IMR-90 (cell line): ENCODE measurements around the gene HK3. TPM values are rescaled to one million over a fixed set of nuclear protein-coding genes. Genes with fewer than 3 reads are reported as not detected.

Experiments used
- ATAC-seq: fragments of 200-7000 bp; cut with Tn5 transposase; 2 replicates; pipeline ENCODE4 v1.9.1; 2020; ENCODE audit warnings: low read depth, mild to moderate bottlenecking, moderate library complexity
- BruUV-seq: library from RNA; stranded (reverse); fragments of 400-500 nt; replicated peaks from 2 replicates; lab custom pipeline; 2021; lab: Mats Ljungman, UMichigan
- CTCF ChIA-PET: fragments of 300-600 bp; formaldehyde crosslinking; extraction: SDS; loops from one replicate; lab custom pipeline; 2021; ENCODE audit warnings: antibody characterized with exemption; lab: Yijun Ruan, JAX
- POLR2A ChIA-PET: fragments of 300-600 bp; sonication (Branson Sonifier 250); formaldehyde crosslinking; loops from one replicate; lab custom pipeline; 2022; ENCODE audit warnings: antibody characterized with exemption; ENCODE audit not compliant: unreplicated experiment; lab: Charles Lee
- DNase-seq: peaks from one replicate; pipeline ENCODE4 v3.0.0; 2013
- H2AFZ ChIP-seq: replicated peaks from 2 replicates; pipeline ENCODE3; 2013; ENCODE audit warnings: low read length, mild to moderate bottlenecking; ENCODE audit not compliant: poor library complexity
- H2AK5ac ChIP-seq: 2 replicates; pipeline ENCODE4 v1.6.1; 2013; ENCODE audit warnings: low read depth, low read length, inconsistent platforms
- H2AK9ac ChIP-seq: replicated peaks from 2 replicates; pipeline ENCODE3; 2013; ENCODE audit warnings: mild to moderate bottlenecking, low read depth, low read length, moderate library complexity; ENCODE audit not compliant: poor library complexity
- H2BK120ac ChIP-seq: 2 replicates; pipeline ENCODE4 v1.6.1; 2013; ENCODE audit warnings: low read depth, low read length, inconsistent platforms
- H2BK15ac ChIP-seq: 3 replicates; pipeline ENCODE4 v1.6.1; 2013; ENCODE audit warnings: low read depth, low read length, inconsistent platforms
- H2BK20ac ChIP-seq: 2 replicates; pipeline ENCODE4 v1.6.1; 2013; ENCODE audit warnings: low read depth, mild to moderate bottlenecking, inconsistent platforms, low read length, moderate library complexity
- H2BK5ac ChIP-seq: 2 replicates; pipeline ENCODE4 v1.6.1; 2013; ENCODE audit warnings: mild to moderate bottlenecking, low read depth, low read length, inconsistent platforms; ENCODE audit not compliant: poor library complexity, severe bottlenecking
- H3K14ac ChIP-seq: replicated peaks from 2 replicates; pipeline ENCODE4 v1.6.1; 2013; ENCODE audit warnings: low read depth, low read length, inconsistent platforms
- H3K18ac ChIP-seq: 2 replicates; pipeline ENCODE4 v1.6.1; 2013; ENCODE audit warnings: low read depth, low read length, control low read depth
- H3K23ac ChIP-seq: 2 replicates; pipeline ENCODE4 v1.6.1; 2013; ENCODE audit warnings: low read depth, low read length, inconsistent platforms
- H3K27ac ChIP-seq: 2 replicates; pipeline ENCODE4 v1.5.1; 2013; ENCODE audit warnings: mild to moderate bottlenecking, control low read depth, low read length; ENCODE audit not compliant: insufficient read depth
- H3K27me3 ChIP-seq: 2 replicates; pipeline ENCODE4 v1.6.1; 2013; ENCODE audit warnings: low read length; ENCODE audit not compliant: control insufficient read depth, insufficient read depth
- H3K36me3 ChIP-seq: 2 replicates; pipeline ENCODE4 v1.6.1; 2013; ENCODE audit warnings: low read length, mixed read lengths; ENCODE audit not compliant: control insufficient read depth, insufficient read depth
- H3K4ac ChIP-seq: 2 replicates; pipeline ENCODE4 v1.6.1; 2013; ENCODE audit warnings: low read depth, low read length, inconsistent platforms
- H3K4me1 ChIP-seq: 2 replicates; pipeline ENCODE4 v1.6.1; 2013; ENCODE audit warnings: low read length, mixed read lengths; ENCODE audit not compliant: control insufficient read depth, insufficient read depth
- H3K4me2 ChIP-seq: 2 replicates; pipeline ENCODE4 v1.6.1; 2013; ENCODE audit warnings: low read depth, mild to moderate bottlenecking, control low read depth, low read length, moderate library complexity
- H3K4me3 ChIP-seq: 2 replicates; pipeline ENCODE4 v1.5.1; 2013; ENCODE audit warnings: low read depth, mild to moderate bottlenecking, control low read depth, low read length, moderate library complexity; ENCODE audit not compliant: insufficient read depth
- H3K56ac ChIP-seq: 2 replicates; pipeline ENCODE4 v1.6.1; 2013; ENCODE audit warnings: low read length, inconsistent platforms; ENCODE audit not compliant: insufficient read depth; ENCODE audit errors: extremely low read depth
- H3K79me1 ChIP-seq, 2 experiments: 2 replicates each; pipeline ENCODE4 v1.6.1; 2013; ENCODE audit warnings: low read length in 2 of 2, inconsistent platforms in 1 of 2, low read depth in 1 of 2
- H3K9ac ChIP-seq: 2 replicates; pipeline ENCODE4 v1.6.1; 2013; ENCODE audit warnings: low read depth, low read length, control low read depth
- H3K9me1 ChIP-seq: 2 replicates; pipeline ENCODE4 v1.6.1; 2013; ENCODE audit warnings: low read length, inconsistent platforms; ENCODE audit not compliant: insufficient read depth
- H3K9me3 ChIP-seq: 2 replicates; pipeline ENCODE4 v1.6.1; 2013; ENCODE audit warnings: low read length; ENCODE audit not compliant: control insufficient read depth, insufficient read depth
- H4K20me1 ChIP-seq: 2 replicates; pipeline ENCODE4 v1.6.1; 2013; ENCODE audit warnings: low read length, inconsistent platforms; ENCODE audit not compliant: insufficient read depth
- H4K5ac ChIP-seq: 2 replicates; pipeline ENCODE4 v1.6.1; 2013; ENCODE audit warnings: mild to moderate bottlenecking, low read depth, low read length, control low read depth
- H4K8ac ChIP-seq, 2 experiments: 2 replicates each; pipeline ENCODE4 v1.6.1; 2013; ENCODE audit warnings: low read depth in 2 of 2, low read length in 2 of 2, control low read depth in 1 of 2, inconsistent platforms in 1 of 2
- H4K91ac ChIP-seq: 2 replicates; pipeline ENCODE4 v1.6.1; 2013; ENCODE audit warnings: low read depth, low read length, inconsistent platforms; ENCODE audit not compliant: insufficient read depth
- BHLHE40 ChIP-seq: fragments of 150-350 bp; IDR thresholded peaks from 2 replicates; pipeline ENCODE4 v1.6.1; 2016; ENCODE audit warnings: mild to moderate bottlenecking, low read depth, low read length
- CEBPB ChIP-seq: IDR thresholded peaks from 2 replicates; pipeline ENCODE4 v1.6.1; 2012; ENCODE audit warnings: low read depth, low read length, improper control_type of control experiment
- CHD1 ChIP-seq: IDR thresholded peaks from 2 replicates; pipeline ENCODE4 v1.6.1; 2012; ENCODE audit warnings: low read depth, low read length, improper control_type of control experiment
- ELK1 ChIP-seq: fragments of 150-350 bp; IDR thresholded peaks from 2 replicates; pipeline ENCODE4 v1.6.1; 2016; ENCODE audit warnings: low read depth, mild to moderate bottlenecking, low read length, moderate library complexity, borderline replicate concordance
- FOS ChIP-seq: fragments of 150-350 bp; IDR thresholded peaks from 2 replicates; pipeline ENCODE4 v1.6.1; 2016; ENCODE audit warnings: low read depth, low read length
- MAFK ChIP-seq: IDR thresholded peaks from 2 replicates; pipeline ENCODE4 v1.6.1; 2012; ENCODE audit warnings: low read depth, low read length, improper control_type of control experiment
- MAZ ChIP-seq: IDR thresholded peaks from 2 replicates; pipeline ENCODE4 v1.6.1; 2012; ENCODE audit warnings: low read depth, mild to moderate bottlenecking, low read length, improper control_type of control experiment, moderate library complexity, borderline replicate concordance
- MXI1 ChIP-seq: IDR thresholded peaks from 2 replicates; pipeline ENCODE4 v1.6.1; 2012; ENCODE audit warnings: low read depth, mild to moderate bottlenecking, low read length, moderate library complexity, borderline replicate concordance
- POLR2A ChIP-seq: IDR thresholded peaks from 2 replicates; pipeline ENCODE4 v1.6.1; 2012; ENCODE audit warnings: mild to moderate bottlenecking, low read depth, low read length
- RAD21 ChIP-seq: IDR thresholded peaks from 2 replicates; pipeline ENCODE4 v1.6.1; 2012; ENCODE audit warnings: low read length, improper control_type of control experiment
- USF2 ChIP-seq: fragments of 150-350 bp; IDR thresholded peaks from 2 replicates; pipeline ENCODE4 v1.6.1; 2017; ENCODE audit warnings: mild to moderate bottlenecking, antibody characterized with exemption, low read length, low read depth
- WGBS, 2 experiments: methylation state at CpG; one replicate each; pipeline versions ENCODE4 v1.1.5 to v1.1.7; 2013; ENCODE audit warnings: missing lambda C conversion rate in 2 of 2; ENCODE audit not compliant: insufficient read length in 1 of 2; ENCODE audit errors: extremely low coverage in 2 of 2; 5-methylcytosine and 5-hydroxymethylcytosine counted together
- dilution Hi-C: fragments of 300-500 bp; cut with HindIII; formaldehyde crosslinking; loops from one replicate; pipeline ENCODE4 v1.14.3; 2018; ENCODE audit warnings: low sequenced_read_pairs; ENCODE audit not compliant: unreplicated experiment
- in situ Hi-C: fragments of 300-500 bp; cut with MboI; formaldehyde crosslinking; loops from 3 replicates; pipeline ENCODE4 v1.14.3; 2019; ENCODE audit warnings: low sequenced_read_pairs, inconsistent platforms, mixed read lengths
- intact Hi-C: fragments of 100-400 bp; cut with micrococcal nuclease; formaldehyde crosslinking; loops from 2 replicates; pipeline ENCODE4 v1.10.0; 2022
- polyA plus RNA-seq, 3 experiments: library from polyadenylated mRNA; depleted of rRNA; stranded (reverse); fragments of >200 nt; gene quantifications; 2 replicates each; pipeline ENCODE4 v1.2.3, GENCODE V29; 2012; ENCODE audit warnings: low replicate concordance in 1 of 3
- total RNA-seq: library from RNA; depleted of rRNA; stranded (reverse); fragments of >200 nt; gene quantifications from 2 replicates; pipeline ENCODE4 v1.2.3, GENCODE V29; 2012

HK3 gene
- total and polyA plus RNA-seq, 2 of the 4 experiments (the other 2 are of a cell fraction): not detected

- H2AFZ ChIP-seq: no peak overlapping the region
- H3K56ac ChIP-seq: no peak overlapping the region
- TF ChIP-seq POLR2A (no peak), RAD21 (no peak), CEBPB (no peak), MXI1 (no peak), FOS (no peak), MAZ (no peak), CHD1 (no peak), USF2 (no peak), MAFK (no peak), BHLHE40 (no peak), ELK1 (no peak)
- intact Hi-C loops (no loop called here), dilution Hi-C loops (no loop called here), in situ Hi-C loops (no loop called here)
- H4K8ac ChIP-seq: no peak overlapping the region
- H3K9ac ChIP-seq: no peak overlapping the region
- no peak overlapping the region for H2BK15ac ChIP-seq
- no peak overlapping the region for H4K5ac ChIP-seq
- no peak overlapping the region for H3K27ac ChIP-seq
- WGBS, 2 experiments: no CpG with 5 or more reads among the region's 13 CpGs
- no peak overlapping the region for H3K4me2 ChIP-seq
- DNase-seq (no peak), ATAC-seq (no peak)
- H3K4ac ChIP-seq: no peak overlapping the region
- CTCF ChIA-PET: no interaction called here
- H2AK5ac ChIP-seq: no peak overlapping the region
- no peak overlapping the region for H2BK5ac ChIP-seq
- no peaks in the 10 kb centered on the region for H3K79me1 ChIP-seq
- H3K9me3 ChIP-seq: no peaks in the 10 kb centered on the region
- no peaks in the 10 kb centered on the region for H3K9me1 ChIP-seq
- no peak overlapping the region for H2BK20ac ChIP-seq
- no peak overlapping the region for H3K23ac ChIP-seq
- H2AK9ac ChIP-seq: no peak overlapping the region
- BruUV-seq: no TSS peak
- H3K4me3 ChIP-seq: no peak overlapping the region
- peaks cover 49% of the 10 kb centered on the region for H3K27me3 ChIP-seq
- H2BK120ac ChIP-seq: no peak overlapping the region
- no peak overlapping the region for H3K14ac ChIP-seq
- H3K18ac ChIP-seq: no peak overlapping the region
- no peaks in the 10 kb centered on the region for H4K20me1 ChIP-seq
- POLR2A ChIA-PET: no interaction called here
- H4K91ac ChIP-seq: no peak overlapping the region
- H3K36me3 ChIP-seq: no peaks in the 10 kb centered on the region
- H3K4me1 ChIP-seq: no peaks in the 10 kb centered on the region; the same call in 1 of the 2 replicates
Observed at GRCh38 chr5:176847726-176848290, 51.3 kb downstream of the HK3 start.
